IPS-11a (cell line): Measurements from ENCODE around the gene CWH43.
"Not testable (repeated sequence)": the region's sequence is repeated elsewhere in the genome, so short reads cannot be mapped to it uniquely, and the experiment has no call there.

Source experiments
- H3K4me3 ChIP-seq: one replicate; pipeline ENCODE4 v1.5.1; 2013; ENCODE audit warnings: low read depth, low read length, control low read depth

The CWH43 gene

DNA sequence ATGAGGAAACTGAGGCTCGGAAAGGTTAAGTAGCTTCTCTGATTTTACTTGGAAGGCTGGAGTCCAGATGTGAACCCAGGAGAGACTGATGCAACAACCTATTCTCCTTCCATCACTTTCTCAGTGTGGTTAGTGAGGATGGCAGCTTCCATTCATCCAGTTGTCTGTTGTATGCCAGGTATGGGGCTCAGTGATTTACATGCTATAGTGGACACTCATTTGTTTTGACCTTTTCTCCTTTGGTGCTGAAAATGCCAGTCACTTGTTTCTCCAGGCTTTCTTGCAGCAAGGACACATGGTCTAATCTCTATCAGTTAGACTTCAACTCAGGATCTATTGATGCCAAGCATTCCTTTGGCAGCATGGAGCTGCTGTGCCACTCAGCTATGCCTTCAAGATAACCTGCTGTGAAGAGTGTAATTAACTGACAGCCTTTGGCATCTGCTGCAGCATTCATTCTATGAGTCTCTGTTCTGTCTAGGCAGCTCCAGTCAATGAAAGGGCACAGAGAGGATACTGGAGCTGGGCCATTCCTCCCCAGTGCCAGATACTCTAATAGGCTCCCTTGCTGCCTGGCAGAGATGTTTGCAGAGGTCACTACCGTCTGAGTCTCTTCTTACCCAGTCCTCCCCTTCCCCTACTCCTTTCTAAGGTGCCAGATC, 11.0 kb upstream of the CWH43 start:
- H3K4me3 ChIP-seq = no peak overlapping the region

DNA sequence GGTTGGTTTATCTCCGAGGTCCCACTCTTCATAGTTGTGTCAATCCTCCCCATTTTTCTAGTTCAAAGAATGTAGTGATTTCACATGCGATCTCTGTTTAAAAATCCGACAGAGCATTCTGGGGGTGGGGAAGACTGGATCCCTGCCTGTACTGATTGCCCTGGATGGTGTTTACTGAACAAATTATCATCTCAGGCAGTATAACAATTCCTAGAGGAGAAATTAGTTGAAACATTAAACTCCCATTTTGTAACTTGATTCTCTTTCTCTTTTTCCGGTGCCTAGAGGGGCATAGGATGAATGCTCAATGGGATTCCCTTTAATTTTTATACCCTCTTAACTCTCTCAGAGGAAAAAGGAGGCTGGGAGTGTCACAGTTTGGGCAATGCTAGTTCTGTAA, 10.0 kb upstream of the CWH43 start:
- no peak overlapping the region for H3K4me3 ChIP-seq

DNA sequence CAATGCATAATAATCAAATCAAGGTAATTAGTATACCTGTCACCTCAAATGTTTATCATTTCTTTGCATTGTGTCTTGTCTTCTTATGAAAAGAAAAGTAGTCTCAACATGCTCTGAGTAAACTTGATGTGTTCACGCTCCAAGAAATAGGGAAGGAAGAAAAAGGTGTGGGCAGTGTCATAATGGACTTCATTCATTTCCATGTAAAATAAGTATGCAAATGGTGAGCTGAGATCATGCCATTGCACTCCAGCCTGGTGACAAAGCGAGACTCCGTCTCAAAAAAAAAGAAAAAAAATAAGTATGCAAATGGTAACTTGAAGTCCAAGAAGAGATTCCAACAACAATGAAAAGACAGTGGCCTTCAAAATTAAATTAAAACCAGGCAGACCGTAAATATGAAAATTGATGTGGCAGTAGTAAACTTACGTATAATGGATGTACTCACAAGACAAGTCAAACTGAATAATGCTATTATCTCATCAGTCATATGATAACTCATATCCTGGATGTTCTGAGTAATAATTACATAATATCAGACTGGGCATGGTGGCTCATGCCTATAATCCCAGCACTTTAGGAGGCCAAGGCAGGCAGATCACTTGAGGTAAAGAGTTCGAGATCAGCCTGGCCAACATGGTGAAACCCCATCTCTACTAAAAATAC, 6.0 kb upstream of the CWH43 start:
- H3K4me3 ChIP-seq = no peak overlapping the region

DNA sequence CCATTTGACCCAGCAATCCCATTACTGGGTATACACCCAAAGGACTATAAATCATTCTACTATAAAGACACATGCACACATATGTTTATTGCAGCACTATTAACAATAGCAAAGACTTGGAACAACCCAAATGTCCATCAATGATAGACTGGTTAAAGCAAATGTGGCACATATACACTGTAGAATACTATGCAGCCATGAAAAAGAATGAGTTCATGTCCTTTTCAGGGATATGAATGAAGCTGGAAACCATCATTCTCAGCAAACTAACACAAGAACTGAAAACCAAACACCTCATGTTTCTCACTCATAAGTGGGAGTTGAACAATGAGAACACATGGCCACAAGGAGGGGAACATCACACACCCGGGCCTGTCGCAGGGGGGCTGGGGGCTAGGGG, 2.1 kb upstream of the CWH43 start:
- not testable (repeated sequence) for H3K4me3 ChIP-seq

DNA sequence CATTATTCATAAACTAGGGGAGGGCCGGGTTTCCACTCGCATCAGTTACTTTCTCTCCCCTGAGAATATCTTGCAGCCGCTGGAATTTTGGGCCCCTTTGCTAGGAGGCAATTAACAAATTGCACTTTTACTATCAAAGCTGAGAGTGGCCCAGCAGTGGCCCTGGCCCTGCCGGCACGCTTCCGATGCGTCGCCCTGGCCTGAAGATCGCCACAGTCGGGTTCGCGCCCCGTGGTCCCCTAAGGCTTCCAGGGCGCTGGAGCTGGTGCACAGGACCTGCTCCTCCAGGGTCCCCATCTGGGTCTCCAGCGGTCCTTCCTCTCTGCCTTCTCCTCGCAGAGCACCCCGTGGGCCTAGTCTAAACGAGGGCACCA, 486 bp upstream of the CWH43 start:
- peak overlapping the region; percentile 29 for H3K4me3 ChIP-seq

DNA sequence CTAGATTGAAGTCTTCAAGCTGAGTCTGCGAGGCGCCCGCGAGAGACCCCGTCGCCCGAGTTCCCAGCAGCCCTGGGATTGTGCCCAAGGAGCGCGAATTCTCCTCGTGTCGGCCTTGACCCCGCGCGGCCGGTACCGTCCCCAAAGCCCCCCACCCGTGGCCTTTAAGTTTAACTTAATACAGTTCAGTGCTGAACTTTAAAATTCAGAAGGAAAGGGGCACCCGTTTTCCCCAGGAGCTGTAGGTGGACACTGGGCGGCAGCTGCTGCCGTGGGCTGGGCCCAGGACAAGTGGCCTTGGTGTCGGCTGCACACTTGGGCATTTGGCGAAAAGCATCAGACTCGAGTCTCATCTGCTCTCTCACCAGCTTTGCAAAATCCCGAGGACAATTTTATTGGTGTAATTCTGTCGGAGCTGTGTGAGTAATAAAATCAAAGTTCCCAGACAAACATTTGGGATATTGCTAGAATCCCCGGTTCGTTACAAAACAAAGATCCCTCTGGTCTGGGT, 634 bp downstream of the CWH43 start:
- H3K4me3 ChIP-seq = no peak overlapping the region

DNA sequence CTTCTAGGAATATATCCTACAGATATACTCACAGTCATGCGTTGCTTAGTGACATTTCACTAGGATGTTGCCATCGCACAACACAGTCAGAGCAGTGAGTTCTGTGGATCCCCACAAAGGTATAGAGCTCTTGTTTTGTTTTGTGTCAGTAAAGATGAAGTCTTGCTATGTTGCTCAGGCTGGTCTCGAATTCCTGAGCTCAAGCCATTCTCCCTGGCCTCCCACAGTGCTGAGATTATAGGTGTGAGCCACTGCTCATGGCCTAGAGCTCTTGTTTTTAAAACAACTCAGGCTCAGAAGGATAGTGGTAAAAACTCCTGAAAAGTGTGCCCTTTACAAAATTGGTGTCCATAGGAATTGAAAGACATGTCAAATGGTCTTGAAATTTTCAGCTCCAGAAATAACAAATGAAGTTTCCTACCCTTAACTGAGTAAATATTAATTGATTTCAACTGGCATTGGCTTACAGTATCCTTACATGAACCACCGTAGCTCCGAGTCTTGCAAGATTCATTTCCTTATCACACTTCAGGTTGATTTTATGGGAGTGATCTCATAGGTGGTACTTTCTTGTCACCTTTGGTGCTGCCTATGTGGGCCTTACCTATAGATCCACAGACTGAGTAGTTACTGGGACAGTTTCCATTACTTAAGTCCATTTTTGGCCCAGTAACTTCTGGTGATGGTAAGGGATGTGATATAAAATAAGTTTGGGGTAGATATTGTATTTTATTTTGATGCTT, 3.6 kb downstream of the CWH43 start:
- H3K4me3 ChIP-seq = no peak overlapping the region

DNA sequence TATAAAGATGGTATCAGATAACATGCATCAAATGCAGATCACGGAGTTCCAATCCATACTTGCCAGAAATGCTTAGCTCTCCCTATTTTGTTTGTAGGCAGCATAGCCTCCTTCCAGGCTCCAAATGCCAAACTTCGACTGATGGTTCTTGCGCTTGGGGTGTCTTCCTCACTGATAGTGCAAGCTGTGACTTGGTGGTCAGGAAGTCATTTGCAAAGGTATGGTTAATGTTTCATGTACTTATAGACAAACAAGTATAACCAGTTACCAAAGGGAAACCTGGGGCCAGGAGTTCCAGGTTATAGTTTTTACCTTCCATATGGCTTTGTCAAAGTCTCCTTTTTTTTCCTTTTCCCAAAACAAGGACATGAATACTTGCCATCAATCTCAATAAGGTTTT, 5.3 kb downstream of the CWH43 start:
- no peak overlapping the region for H3K4me3 ChIP-seq

DNA sequence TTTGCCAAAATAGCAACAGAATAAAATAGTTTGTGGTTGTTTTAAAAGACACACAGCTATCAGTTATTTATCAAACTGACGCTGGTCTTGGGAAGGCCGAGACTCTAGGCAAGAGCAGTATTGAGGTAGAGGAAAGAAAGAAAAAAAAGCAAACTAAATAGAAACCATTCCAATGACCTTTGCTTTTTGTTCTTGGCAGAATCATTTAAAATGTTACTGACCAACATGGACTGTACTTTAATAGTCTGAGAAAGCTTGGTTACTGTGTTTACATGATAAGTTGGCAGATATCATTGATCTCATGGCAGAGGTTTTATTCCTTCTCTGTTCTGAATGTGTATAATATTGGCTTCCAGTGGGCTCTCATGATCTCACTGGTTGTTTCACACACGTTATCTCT, 11.9 kb downstream of the CWH43 start:
- no peak overlapping the region for H3K4me3 ChIP-seq

DNA sequence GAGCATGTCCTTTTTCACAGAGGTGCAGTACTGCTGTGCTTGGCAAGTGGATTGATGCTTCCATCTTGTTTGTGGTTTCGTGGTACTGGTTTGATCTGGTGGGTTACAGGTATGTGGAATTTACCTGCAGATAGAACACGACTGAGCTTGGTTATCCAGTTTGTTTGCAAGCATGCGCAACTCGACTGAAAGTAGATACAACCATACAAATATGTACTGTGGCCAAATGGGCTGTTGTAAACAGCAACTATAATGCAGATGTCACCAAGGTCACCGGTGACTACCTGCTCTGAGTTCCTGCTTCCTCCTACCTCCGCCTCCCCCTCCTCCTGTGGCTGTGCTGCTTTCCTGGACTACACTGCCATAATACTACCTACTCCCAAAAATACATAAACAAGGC, 12.4 kb downstream of the CWH43 start:
- no peak overlapping the region for H3K4me3 ChIP-seq

DNA sequence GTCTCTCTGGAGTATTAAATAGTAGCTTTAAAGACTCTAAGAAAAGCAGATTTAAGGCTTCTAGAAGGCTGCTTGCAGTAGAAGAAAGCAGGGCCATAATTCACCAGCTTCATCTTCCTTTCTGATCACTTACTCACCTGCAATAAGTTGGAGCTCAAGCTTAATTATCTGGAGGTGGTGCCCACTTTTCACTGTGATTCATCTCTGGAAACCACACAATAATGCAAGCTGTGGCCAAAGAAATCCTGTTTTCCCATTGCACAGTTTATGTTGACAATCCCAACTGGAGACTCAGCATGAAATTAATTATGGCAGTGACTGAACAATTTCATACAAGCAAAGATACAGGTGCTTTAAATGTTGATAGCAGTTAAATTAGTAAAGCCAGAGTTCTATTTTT, 14.7 kb downstream of the CWH43 start:
- no peak overlapping the region for H3K4me3 ChIP-seq

DNA sequence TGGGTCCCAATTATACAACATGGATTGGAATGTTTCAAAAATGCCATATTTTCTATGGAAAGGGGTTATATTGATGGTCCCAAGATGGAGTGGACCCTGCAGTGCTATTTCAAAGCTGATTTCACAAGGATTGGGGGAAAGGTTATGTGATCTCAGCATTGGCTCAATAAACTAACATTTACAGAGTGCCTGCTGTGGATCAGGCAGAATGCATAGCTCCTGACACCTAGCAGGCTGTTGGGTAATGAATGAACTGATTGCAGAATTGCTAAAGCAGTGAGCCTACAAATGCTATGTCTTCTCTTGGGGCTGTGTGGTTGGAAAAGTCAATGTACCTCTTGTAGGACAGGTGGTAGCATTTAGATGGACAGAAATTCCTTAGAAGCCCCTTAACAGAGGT, 16.9 kb downstream of the CWH43 start:
- H3K4me3 ChIP-seq = no peak overlapping the region

DNA sequence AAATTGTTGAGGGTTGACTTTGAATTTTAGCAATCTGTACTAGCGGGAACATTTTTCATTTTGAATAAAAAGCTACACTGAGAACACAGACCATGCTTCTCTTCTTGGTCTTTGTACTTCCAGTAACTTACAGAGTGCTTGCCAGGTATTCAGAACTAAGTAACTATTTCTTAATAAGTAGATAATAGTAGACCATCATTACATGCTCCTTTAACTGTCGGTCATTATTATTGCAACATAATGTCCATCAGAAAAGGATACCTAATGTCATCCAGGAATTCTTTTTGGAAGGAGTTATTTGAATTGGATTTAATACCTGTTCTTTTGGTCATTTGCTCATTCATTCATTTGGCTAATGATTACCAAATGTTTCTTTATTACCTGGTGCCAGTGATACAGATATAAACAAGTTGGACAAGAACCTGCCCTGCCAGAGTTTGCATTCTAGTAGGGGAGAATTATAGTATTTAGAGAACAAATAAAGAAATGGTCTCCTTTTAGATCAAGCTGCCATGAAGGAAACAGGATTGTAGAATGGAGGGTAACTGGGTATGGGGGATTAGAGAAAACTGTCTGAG, 32.7 kb downstream of the CWH43 start:
- H3K4me3 ChIP-seq = no peak overlapping the region

DNA sequence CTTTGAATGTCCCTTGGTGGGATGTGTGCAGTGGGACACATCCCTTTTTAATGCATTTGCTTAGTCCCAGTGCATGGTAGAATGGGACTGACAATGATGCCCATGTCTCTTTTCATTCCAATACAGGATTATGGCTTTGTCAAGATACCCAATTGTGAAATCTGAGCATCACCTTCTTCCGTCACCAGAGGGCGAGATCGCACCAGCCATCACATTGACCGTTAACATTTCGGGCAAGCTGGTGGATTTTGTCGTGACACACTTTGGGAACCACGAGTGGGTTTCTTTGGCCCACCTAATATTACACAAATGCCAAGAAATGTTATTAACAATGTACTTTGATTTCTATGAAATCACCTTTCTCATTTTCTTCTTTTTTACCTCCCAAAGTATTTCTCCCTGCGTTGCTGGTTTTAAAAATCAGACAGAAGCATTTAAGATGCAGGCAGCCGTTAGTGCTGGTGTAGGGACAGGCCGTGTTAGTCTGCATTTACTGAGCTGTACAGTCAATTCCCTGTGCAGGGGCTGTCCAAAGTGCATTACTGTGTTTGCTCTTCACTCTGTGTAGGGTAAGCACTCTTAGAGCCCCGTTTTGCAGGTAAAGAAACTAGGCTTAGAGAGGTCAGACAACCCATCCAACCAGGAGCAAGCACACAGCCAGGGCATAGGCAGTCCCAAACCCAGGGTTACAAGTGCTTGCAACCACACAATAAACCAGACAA, 46.5 kb downstream of the CWH43 start:
- H3K4me3 ChIP-seq = no peak overlapping the region

DNA sequence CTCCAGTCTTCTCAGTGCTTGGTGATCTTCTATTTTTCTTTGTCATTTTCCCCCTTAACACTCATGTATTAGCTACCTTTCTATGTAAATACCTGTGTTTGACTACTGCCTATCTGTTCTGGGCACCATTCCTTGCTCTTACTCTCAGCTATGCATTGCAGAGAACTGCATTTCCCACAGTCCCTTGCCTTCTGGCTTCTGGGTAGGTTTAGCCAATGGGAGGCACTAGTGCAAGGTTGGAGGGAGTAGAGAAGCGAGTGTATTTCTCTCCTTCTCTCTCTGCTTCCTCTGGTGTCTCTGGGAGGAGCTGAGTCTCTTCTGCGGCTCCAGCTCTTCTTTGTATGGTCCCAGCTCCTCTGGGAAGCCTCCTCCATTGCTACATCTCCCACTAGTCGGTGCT, 50.5 kb downstream of the CWH43 start:
- H3K4me3 ChIP-seq = no peak overlapping the region

DNA sequence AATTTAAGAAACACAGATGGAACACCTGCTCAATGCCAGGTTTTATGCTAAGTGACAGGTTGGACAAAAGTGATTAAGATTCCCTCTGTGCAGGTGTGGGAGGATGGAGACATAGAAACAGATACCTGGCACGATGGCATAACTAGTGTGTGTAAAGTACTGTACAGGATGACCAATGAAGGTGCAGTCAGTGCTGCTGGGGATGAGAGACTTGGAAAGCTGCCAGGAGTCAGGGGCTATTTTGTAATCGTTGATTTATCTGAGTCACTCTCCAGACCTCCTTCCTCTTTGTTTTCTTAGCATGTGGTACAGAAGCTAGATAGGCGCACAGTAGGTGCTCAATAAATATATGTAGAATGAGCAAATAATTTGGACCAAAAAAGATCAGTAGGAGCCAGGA, 58.2 kb downstream of the CWH43 start:
- no peak overlapping the region for H3K4me3 ChIP-seq

DNA sequence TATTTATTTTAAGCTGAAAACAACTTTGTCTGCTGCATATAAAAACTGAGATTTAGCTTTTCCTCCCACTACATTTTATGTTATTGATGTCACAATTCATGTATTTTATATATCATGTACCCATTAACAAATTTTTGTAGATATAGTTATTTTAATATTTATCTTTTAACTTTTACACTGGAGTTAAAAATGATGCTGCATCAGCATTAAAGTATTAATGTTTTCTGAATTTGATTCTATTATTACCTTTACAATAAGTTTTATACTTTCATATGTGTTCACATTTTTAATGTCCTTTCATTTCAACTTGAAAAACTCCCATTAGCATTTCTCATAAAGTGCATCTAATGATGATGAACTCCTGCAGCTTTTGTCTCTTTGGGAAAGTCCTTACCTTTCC, 72.2 kb downstream of the CWH43 start:
- no peak overlapping the region for H3K4me3 ChIP-seq

DNA sequence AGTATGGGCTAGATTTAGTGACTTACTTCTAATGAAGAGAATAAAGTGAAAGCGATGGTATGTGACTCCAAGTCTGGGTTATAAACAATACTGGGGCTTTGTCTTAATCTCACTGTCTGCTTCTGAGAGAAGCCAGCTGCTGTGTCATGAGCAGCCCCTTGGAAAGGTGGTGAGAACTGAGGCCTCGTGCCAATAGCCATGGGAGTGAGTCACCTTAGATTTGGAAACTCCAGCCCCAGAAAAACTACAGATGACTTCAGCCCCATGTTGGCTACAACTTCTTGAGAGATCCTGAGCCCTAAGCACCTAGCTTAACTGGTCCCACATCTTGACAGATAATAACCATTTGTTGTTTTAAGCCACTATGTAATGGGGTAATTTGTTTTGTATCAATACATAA, 77.6 kb downstream of the CWH43 start:
- H3K4me3 ChIP-seq = no peak overlapping the region

DNA sequence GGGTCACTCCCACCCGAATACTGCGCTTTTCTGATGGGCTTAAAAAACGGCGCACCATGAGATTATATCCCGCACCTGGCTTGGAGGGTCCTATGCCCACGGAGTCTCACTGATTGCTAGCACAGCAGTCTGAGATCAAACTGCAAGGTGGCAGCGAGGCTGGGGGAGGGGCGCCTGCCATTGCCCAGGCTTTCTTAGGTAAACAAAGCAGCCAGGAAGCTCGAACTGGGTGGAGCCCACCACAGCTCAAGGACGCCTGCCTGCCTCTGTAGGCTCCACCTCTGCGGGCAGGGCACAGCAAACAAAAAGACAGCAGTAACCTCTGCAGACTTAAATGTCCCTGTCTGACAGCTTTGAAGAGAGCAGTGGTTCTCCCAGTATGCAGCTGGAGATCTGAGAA, 86.1 kb downstream of the CWH43 start:
- H3K4me3 ChIP-seq = not testable (repeated sequence)

DNA sequence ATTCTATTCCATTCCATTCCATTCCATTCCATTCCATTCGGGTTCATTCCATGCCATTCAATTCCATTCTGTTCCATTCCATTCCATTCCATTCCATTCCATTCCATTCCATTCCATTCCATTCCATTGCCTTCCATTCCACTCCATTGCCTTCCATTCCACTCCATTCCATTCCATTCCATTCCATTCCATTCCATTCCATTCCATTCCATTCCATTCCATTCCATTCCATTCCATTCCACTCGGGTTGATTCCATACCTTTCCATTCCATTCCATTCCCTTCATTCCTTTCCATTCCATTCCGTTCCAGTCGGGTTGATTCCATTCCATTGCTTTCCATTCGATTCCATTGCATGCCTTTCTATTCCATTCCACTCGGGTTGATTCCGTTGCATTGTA, 105.8 kb downstream of the CWH43 start:
- H3K4me3 ChIP-seq = not testable (repeated sequence)

DNA sequence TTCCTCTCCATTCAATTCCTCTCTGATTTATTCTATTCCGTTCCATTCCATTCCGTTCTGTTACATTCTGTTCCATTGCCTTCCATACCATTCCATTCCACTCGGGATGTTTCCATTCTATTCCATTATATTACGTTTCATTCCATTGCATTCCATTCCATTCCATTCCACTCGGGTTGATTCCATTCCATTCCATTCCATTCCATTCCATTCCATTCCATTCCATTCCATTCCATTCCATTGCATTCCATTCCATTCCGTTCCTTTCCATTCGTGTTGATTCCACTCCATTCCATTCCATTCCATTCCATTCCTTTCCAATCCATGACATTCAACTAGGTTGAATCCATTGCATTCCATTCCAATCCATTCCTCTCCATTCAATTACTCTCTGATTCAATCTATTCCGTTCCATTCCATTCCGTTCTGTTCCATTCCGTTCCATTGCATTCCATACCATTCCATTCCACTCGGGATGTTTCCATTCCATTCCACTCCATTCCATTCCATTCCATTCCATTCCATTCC, 106.6 kb downstream of the CWH43 start:
- H3K4me3 ChIP-seq = not testable (repeated sequence)
